ENCODE results near the gene RP9.

Gene RP9

GRCh38 chr7:33065981-33066380, 43.2 kb downstream of the RP9 start:
- H3K4me3 ChIP-seq (ENCODE audit: low read length) = no peak overlapping the region
- DNase-seq (ENCODE audit: low read depth) = no peak
- no peak for TF ChIP-seq CTCF (conservative IDR thresholded peaks at IDR 0.05; ENCODE audit: low read depth, low read length)

GRCh38 chr7:33062782-33063443, 46.3 kb downstream of the RP9 start:
- peak; percentile 72 for DNase-seq (ENCODE audit: low read depth)
- peak overlapping the region; percentile 86 for H3K4me3 ChIP-seq (ENCODE audit: low read length)
- TF ChIP-seq CTCF (conservative IDR thresholded peaks at IDR 0.05; ENCODE audit: low read depth, low read length) = no peak

GRCh38 chr7:33062023-33062781, 47.0 kb downstream of the RP9 start, which contains the start of gene NT5C3A:
Gene NT5C3A, minus strand, starts transcription at chr7:33062776. Its CDS starts 71 bp downstream, at chr7:33062705.
- peak within 1 kb of the TSS; percentile 86 for H3K4me3 ChIP-seq (ENCODE audit: low read length)
- DNase-seq (ENCODE audit: low read depth) = no peak
- TF ChIP-seq CTCF (conservative IDR thresholded peaks at IDR 0.05; ENCODE audit: low read depth, low read length) = no peak

- TF ChIP-seq CTCF (conservative IDR thresholded peaks at IDR 0.05; ENCODE audit: low read depth, low read length) = no peak
- peak overlapping the region; percentile 86 for H3K4me3 ChIP-seq (ENCODE audit: low read length)
- no peak for DNase-seq (ENCODE audit: low read depth)
Measured at GRCh38 chr7:33061282-33061937, 47.8 kb downstream of the RP9 start.

GRCh38 chr7:33059635-33060034, 49.6 kb downstream of the RP9 start:
- DNase-seq (ENCODE audit: low read depth) = no peak
- no peak for TF ChIP-seq CTCF (conservative IDR thresholded peaks at IDR 0.05; ENCODE audit: low read depth, low read length)
- no peak overlapping the region for H3K4me3 ChIP-seq (ENCODE audit: low read length)

- no peak for DNase-seq (ENCODE audit: low read depth)
- TF ChIP-seq CTCF (conservative IDR thresholded peaks at IDR 0.05; ENCODE audit: low read depth, low read length) = no peak
- H3K4me3 ChIP-seq (ENCODE audit: low read length) = no peak overlapping the region
Measured at GRCh38 chr7:33055158-33055557, 54.0 kb downstream of the RP9 start.

Measured in retinal pigment epithelial cell (primary cell).